ENCODE data around the gene MINK1. TPM values are rescaled to one million over a fixed set of nuclear protein-coding genes. Genes with fewer than 3 reads are reported as not detected.

The MINK1 gene
- total RNA-seq, 3 donors from 2014 or later (not counting 1 experiment from before 2014, with no cell fraction given), result 103 to 122 (median 110) TPM

DNA sequence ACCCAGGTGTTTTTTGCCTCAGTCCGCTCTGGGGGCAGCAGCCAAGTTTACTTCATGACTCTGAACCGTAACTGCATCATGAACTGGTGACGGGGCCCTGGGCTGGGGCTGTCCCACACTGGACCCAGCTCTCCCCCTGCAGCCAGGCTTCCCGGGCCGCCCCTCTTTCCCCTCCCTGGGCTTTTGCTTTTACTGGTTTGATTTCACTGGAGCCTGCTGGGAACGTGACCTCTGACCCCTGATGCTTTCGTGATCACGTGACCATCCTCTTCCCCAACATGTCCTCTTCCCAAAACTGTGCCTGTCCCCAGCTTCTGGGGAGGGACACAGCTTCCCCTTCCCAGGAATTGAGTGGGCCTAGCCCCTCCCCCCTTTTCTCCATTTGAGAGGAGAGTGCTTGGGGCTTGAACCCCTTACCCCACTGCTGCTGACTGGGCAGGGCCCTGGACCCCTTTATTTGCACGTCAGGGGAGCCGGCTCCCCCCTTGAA is 64.1 kb downstream of the MINK1 start:
- no peak overlapping the region for H3K27ac Mint-ChIP-seq
- H3K27ac ChIP-seq (ENCODE audit: low read length), result no peak overlapping the region
- H3K36me3 ChIP-seq (ENCODE audit: control insufficient read depth, insufficient read depth, low read length), result peaks cover 44% of the 10 kb centered on the region
- H3K4me3 ChIP-seq (ENCODE audit: low read length), result no peak overlapping the region
- no peaks in the 10 kb centered on the region for H3K36me3 Mint-ChIP-seq
- 95% methylated on average over 10 of the region's 10 CpGs for WGBS (ENCODE audit: insufficient coverage)
- H3K4me1 Mint-ChIP-seq, result peaks cover 21 to 26% of the 10 kb centered on the region in 2 donors
- ATAC-seq, result no peak
- no peaks in the 10 kb centered on the region for H3K9me3 Mint-ChIP-seq
- no peak overlapping the region for H3K4me3 Mint-ChIP-seq
- no peaks in the 10 kb centered on the region for H3K27me3 Mint-ChIP-seq (ENCODE audit: low read depth in 2 of 2)
- intact Hi-C loops (cut with micrococcal nuclease), result no loop called here
- no peaks in the 10 kb centered on the region for H3K9me3 ChIP-seq (ENCODE audit: control insufficient read depth, insufficient read depth, low read length)
- H3K27me3 ChIP-seq (ENCODE audit: control insufficient read depth, insufficient read depth, low read length), result peaks cover 10% of the 10 kb centered on the region
- no peak for DNase-seq
- TF ChIP-seq CTCF (IDR thresholded peaks at IDR 0.05), result no peak
- H3K4me1 ChIP-seq (ENCODE audit: control insufficient read depth, insufficient read depth, low read length), result peaks cover 41% of the 10 kb centered on the region

GRCh38 chr17:4897785-4898184 is 64.6 kb downstream of the MINK1 start:
- Histone ChIP-seq H3K4me3 (ENCODE audit: low read length) (no peak overlapping the region), H3K27me3 (ENCODE audit: control insufficient read depth, insufficient read depth, low read length) (peaks cover 10% of the 10 kb centered on the region), H3K9me3 (ENCODE audit: control insufficient read depth, insufficient read depth, low read length) (no peaks in the 10 kb centered on the region), H3K27ac (ENCODE audit: low read length) (no peak overlapping the region), H3K4me1 (ENCODE audit: control insufficient read depth, insufficient read depth, low read length) (peaks cover 47% of the 10 kb centered on the region), H3K36me3 (ENCODE audit: control insufficient read depth, insufficient read depth, low read length) (peaks cover 39% of the 10 kb centered on the region)
- H3K36me3 Mint-ChIP-seq, result no peaks in the 10 kb centered on the region
- no peaks in the 10 kb centered on the region for H3K27me3 Mint-ChIP-seq (ENCODE audit: low read depth in 2 of 2)
- peaks cover 26 to 31% of the 10 kb centered on the region in 2 donors for H3K4me1 Mint-ChIP-seq
- ATAC-seq (no peak), DNase-seq (no peak)
- peak overlapping the region in 1 of 2 donors; percentile 69 for H3K27ac Mint-ChIP-seq
- intact Hi-C loops (cut with micrococcal nuclease), result no loop called here
- WGBS (ENCODE audit: insufficient coverage), result no CpG with 5 or more reads among the region's 5 CpGs
- H3K9me3 Mint-ChIP-seq, result no peaks in the 10 kb centered on the region
- TF ChIP-seq CTCF (IDR thresholded peaks at IDR 0.05), result no peak
- H3K4me3 Mint-ChIP-seq, result no peak overlapping the region

DNA sequence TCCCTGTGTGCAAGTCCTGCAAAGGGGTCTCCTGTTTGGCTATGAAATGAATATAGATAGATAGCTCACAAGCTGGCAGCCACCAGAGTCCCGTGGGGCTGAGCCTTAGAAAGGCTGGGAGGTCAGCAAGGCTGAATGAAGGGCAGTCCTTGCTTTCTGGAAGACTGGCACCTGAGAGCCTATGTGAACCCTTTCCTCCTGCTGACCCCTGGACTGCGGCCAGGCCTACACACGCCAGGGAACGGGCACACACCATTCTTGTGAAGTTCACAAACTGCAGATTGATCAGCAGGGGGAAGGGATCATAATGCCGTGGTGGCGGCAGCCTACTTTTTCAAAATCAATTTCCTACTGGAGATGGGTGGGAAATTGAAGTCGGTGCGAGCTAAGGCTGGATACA is 65.2 kb downstream of the MINK1 start:
- Mint-ChIP-seq H3K9me3 (no peaks in the 10 kb centered on the region), H3K4me1 (peaks cover 32 to 37% of the 10 kb centered on the region in 2 donors), H3K4me3 (peak overlapping the region; percentile 67), H3K27ac (peak overlapping the region; percentile 45 to 69), H3K27me3 (ENCODE audit: low read depth in 2 of 2) (no peaks in the 10 kb centered on the region), H3K36me3 (no peaks in the 10 kb centered on the region)
- WGBS (ENCODE audit: insufficient coverage), result 97% methylated on average over 8 of the region's 8 CpGs
- Histone ChIP-seq H3K27me3 (ENCODE audit: control insufficient read depth, insufficient read depth, low read length) (peaks cover 10% of the 10 kb centered on the region), H3K4me1 (ENCODE audit: control insufficient read depth, insufficient read depth, low read length) (peaks cover 52% of the 10 kb centered on the region), H3K4me3 (ENCODE audit: low read length) (no peak overlapping the region), H3K27ac (ENCODE audit: low read length) (no peak overlapping the region), H3K36me3 (ENCODE audit: control insufficient read depth, insufficient read depth, low read length) (peaks cover 33% of the 10 kb centered on the region), H3K9me3 (ENCODE audit: control insufficient read depth, insufficient read depth, low read length) (no peaks in the 10 kb centered on the region)
- DNase-seq (no peak), ATAC-seq (no peak)
- intact Hi-C loops (cut with micrococcal nuclease), result no loop called here
- TF ChIP-seq CTCF (IDR thresholded peaks at IDR 0.05), result no peak

DNA sequence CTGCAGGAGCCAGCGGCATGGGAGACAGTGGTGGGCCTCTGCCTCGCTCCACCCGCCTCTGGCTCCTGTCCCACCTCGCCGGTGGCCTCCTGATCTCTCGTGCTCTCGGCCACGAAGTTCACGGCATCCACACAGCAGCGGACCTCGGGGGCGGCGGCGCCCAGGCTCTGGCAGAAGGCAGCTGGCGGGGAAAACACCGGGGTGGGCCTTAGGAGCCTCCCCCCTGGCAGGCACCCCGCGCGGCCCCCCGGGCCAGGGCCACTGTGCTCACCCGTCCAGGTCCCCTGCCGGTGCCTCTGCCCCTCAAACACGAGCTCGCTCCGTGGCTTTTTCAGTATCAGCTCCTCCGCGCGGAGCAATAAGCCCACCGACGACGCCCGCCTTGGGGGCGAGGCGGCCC is 65.8 kb downstream of the MINK1 start:
- Histone ChIP-seq H3K4me1 (ENCODE audit: control insufficient read depth, insufficient read depth, low read length) (peaks cover 58% of the 10 kb centered on the region), H3K27me3 (ENCODE audit: control insufficient read depth, insufficient read depth, low read length) (peaks cover 10% of the 10 kb centered on the region), H3K4me3 (ENCODE audit: low read length) (peak overlapping the region; percentile 74), H3K36me3 (ENCODE audit: control insufficient read depth, insufficient read depth, low read length) (peaks cover 28% of the 10 kb centered on the region), H3K27ac (ENCODE audit: low read length) (no peak overlapping the region), H3K9me3 (ENCODE audit: control insufficient read depth, insufficient read depth, low read length) (no peaks in the 10 kb centered on the region)
- WGBS (ENCODE audit: insufficient coverage), result 24% methylated on average over 34 of the region's 34 CpGs
- peak in 1 of 3 donors; percentile 0 for ATAC-seq
- peak overlapping the region; percentile 67 for H3K4me3 Mint-ChIP-seq
- H3K27me3 Mint-ChIP-seq (ENCODE audit: low read depth in 2 of 2), result no peaks in the 10 kb centered on the region
- H3K4me1 Mint-ChIP-seq, result peaks cover 37 to 42% of the 10 kb centered on the region in 2 donors
- no peak for DNase-seq
- no peaks in the 10 kb centered on the region for H3K36me3 Mint-ChIP-seq
- no peaks in the 10 kb centered on the region for H3K9me3 Mint-ChIP-seq
- H3K27ac Mint-ChIP-seq, result peak overlapping the region; percentile 93 to 94
- intact Hi-C loops (cut with micrococcal nuclease), result loop anchor here (1.0 kb wide), 1 partner anchor 10 kb away; no protein-coding TSS in a partner anchor
- no peak for TF ChIP-seq CTCF (IDR thresholded peaks at IDR 0.05)
